HG03095 (cell line): ENCODE data around the gene SLC35F4.

Experiments
- ATAC-seq: cut with Tn5 transposase; IDR thresholded peaks from one replicate; pipeline ENCODE4 v1.9.1; 2021; ENCODE audit warnings: moderate library complexity; ENCODE audit not compliant: unreplicated experiment

The SLC35F4 gene

GRCh38 chr14:57549765-57550420 lies 316.0 kb downstream of the SLC35F4 start:
- ATAC-seq: peak; percentile 60

- ATAC-seq: no peak
Measured at GRCh38 chr14:57549016-57549564, 316.8 kb downstream of the SLC35F4 start.

DNA sequence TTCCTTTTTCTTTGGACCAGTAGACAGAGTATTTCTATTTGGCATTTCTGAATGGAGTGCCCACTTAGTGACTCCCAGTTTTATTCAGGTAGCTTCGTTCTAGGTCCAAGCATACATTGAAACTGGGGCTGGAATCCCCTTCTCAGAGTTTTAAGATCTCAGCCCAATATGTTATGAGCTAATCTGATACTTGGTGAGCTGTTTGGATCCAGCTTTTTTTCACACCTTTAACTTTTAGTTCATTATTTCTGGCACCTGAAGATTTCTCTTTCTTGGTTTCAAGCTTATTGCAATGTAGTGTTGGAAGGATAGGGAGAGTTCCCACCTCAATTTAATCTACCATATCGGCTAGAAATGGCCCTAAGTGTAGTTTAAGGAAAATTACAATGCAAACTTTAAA lies 318.8 kb downstream of the SLC35F4 start:
- ATAC-seq: no peak

DNA sequence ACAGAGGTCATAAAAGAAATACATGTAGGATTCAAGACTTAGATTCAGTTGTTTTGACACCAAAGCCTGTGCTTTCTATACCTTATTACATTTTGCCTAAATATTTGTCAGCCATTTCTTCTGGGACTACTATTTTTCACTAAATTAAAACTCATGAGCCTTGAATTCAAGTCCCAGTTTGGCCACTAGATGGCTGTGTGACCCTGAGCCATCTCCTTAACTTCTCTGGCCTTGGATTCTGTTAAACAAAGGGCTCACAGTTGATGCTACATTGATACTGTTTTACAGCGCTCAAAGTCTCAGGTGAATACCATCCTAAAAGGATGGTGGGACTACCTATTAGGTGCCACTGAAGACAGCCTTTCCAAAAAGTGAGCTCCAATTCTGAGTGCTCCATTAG lies 332.7 kb downstream of the SLC35F4 start:
- ATAC-seq: no peak

DNA sequence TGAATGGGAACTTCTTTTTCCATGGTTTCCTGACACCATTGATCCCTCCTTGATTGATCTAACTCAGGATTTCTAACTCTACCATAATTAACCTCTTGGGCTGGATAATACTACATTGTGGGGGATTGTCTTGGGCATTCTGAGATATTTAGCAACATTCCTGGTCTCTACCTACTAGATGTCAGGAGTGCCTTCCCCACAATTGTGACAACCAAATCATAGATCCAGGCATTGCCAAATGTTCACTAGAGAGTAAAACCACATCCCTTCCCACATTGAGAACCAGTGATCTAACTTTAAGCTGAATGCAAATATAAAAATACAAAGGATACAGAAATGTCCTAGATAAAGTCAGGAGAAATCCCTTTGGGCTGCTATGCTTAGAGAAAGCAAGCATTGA lies 335.3 kb downstream of the SLC35F4 start:
- ATAC-seq: no peak

GRCh38 chr14:57526942-57527341 lies 338.9 kb downstream of the SLC35F4 start:
- ATAC-seq: no peak

GRCh38 chr14:57519043-57519442 lies 346.8 kb downstream of the SLC35F4 start:
- ATAC-seq: no peak
